ENCODE measurements around the gene ROBO2. TPM values are rescaled to one million over a fixed set of nuclear protein-coding genes. Genes with fewer than 3 reads are reported as not detected.

Gene ROBO2
- total RNA-seq, 1 experiment from 2014 or later = not detected

DNA sequence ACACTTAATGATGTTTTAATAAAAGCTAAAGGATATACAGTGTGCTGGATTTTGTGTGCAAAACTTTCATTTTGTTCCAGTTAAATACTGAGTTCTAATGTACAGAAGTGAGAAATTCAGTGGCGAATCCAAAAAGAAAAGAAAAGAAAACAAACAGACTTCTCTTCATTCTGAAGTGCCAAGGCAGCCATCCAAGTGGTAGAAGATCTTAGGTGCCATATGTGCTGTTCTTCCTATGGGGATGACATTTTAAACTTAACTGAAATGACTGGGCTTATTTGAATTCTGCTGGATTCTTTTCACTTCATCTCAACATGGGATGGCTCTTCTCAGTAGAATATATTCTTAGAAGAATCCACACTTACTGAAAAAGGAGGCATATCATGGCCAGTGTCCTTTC, 416.5 kb downstream of the ROBO2 start (continued):
- TF ChIP-seq, protein P1, sequence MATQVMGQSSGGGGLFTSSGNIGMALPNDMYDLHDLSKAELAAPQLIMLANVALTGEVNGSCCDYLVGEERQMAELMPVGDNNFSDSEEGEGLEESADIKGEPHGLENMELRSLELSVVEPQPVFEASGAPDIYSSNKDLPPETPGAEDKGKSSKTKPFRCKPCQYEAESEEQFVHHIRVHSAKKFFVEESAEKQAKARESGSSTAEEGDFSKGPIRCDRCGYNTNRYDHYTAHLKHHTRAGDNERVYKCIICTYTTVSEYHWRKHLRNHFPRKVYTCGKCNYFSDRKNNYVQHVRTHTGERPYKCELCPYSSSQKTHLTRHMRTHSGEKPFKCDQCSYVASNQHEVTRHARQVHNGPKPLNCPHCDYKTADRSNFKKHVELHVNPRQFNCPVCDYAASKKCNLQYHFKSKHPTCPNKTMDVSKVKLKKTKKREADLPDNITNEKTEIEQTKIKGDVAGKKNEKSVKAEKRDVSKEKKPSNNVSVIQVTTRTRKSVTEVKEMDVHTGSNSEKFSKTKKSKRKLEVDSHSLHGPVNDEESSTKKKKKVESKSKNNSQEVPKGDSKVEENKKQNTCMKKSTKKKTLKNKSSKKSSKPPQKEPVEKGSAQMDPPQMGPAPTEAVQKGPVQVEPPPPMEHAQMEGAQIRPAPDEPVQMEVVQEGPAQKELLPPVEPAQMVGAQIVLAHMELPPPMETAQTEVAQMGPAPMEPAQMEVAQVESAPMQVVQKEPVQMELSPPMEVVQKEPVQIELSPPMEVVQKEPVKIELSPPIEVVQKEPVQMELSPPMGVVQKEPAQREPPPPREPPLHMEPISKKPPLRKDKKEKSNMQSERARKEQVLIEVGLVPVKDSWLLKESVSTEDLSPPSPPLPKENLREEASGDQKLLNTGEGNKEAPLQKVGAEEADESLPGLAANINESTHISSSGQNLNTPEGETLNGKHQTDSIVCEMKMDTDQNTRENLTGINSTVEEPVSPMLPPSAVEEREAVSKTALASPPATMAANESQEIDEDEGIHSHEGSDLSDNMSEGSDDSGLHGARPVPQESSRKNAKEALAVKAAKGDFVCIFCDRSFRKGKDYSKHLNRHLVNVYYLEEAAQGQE (IDR thresholded peaks at IDR 0.05; ENCODE audit: low read depth) = no peak
- TF ChIP-seq, protein P2, sequence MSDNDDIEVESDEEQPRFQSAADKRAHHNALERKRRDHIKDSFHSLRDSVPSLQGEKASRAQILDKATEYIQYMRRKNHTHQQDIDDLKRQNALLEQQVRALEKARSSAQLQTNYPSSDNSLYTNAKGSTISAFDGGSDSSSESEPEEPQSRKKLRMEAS (IDR thresholded peaks at IDR 0.05) = no peak
- TF ChIP-seq FOSL1 (IDR thresholded peaks at IDR 0.05; ENCODE audit: low read depth) = no peak
- TF ChIP-seq JUND (IDR thresholded peaks at IDR 0.05) = no peak
- no peak for TF ChIP-seq CBX3 (IDR thresholded peaks at IDR 0.05; ENCODE audit: low read depth)
- no peak for TF ChIP-seq SIN3A (IDR thresholded peaks at IDR 0.05; ENCODE audit: low read depth)

DNA sequence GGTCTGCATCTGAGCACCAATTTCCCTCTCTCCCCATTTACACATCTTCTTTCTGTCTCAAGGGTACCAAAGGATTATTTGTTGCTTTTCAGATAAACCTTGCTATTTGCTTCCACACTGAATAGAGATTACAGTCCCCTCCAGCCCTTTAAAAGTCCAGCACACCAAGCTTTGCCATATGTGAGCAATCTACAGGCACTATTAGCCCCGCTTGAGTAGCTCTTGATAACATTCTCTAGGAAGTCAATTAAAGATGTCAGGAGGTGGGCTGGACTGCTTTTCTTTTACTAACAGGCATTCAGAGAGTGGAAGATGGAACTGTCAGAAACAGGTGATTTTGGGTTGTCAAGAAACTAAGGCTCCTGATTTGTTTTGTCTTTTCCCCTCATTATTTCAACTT, 417.0 kb downstream of the ROBO2 start:
- RAD21 ChIA-PET (ENCODE audit: low non-redundant PET in 1 of 2, low total read pairs in 2 of 2, uncharacterized antibody in 2 of 2, unreplicated experiment in 2 of 2) = no interaction called here
- BruUV-seq (replicated peaks) = no TSS peak

More for the DNA sequence above, 417.0 kb downstream of the ROBO2 start:
- H3K36me3 ChIP-seq (ENCODE audit: control insufficient read depth in 1 of 2, insufficient read depth in 2 of 2, low read length in 2 of 2) = no peaks in the 10 kb centered on the region
- H4K20me1 ChIP-seq (ENCODE audit: insufficient read depth) = no peaks in the 10 kb centered on the region
- no peak for ATAC-seq
- H3K4me3 ChIP-seq (replicated peaks in 1 of 2; ENCODE audit: low read depth in 1 of 2, low read length in 2 of 2) = no peak overlapping the region
- H3K9me3 ChIP-seq (ENCODE audit: control insufficient read depth in 1 of 2, insufficient read depth in 1 of 2, low read depth in 1 of 2, low read length in 2 of 2) = peaks cover 19 to 32% of the 10 kb centered on the region in 2 experiments; a peak in 2 of 4 replicates
- no peaks in the 10 kb centered on the region for H3K79me2 ChIP-seq (ENCODE audit: insufficient read depth, low read length)
- no peaks in the 10 kb centered on the region for H3K27me3 ChIP-seq (ENCODE audit: insufficient read depth, low read length)
- TF ChIP-seq POLR2AphosphoS5 (IDR thresholded peaks at IDR 0.05; ENCODE audit: low read depth, low read length) = no peak
- TF ChIP-seq SIN3A (IDR thresholded peaks at IDR 0.05; ENCODE audit: low read depth) = no peak
- TF ChIP-seq EGR1 (IDR thresholded peaks at IDR 0.05; ENCODE audit: low read depth) = no peak
- TF ChIP-seq ZNF274 (IDR thresholded peaks at IDR 0.05; ENCODE audit: low read depth, low read length) = no peak
- TF ChIP-seq FOSL1 (IDR thresholded peaks at IDR 0.05; ENCODE audit: low read depth) = no peak
- TF ChIP-seq, protein P3, sequence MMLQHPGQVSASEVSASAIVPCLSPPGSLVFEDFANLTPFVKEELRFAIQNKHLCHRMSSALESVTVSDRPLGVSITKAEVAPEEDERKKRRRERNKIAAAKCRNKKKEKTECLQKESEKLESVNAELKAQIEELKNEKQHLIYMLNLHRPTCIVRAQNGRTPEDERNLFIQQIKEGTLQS (IDR thresholded peaks at IDR 0.05) = no peak
- no peak for TF ChIP-seq RAD21 (IDR thresholded peaks at IDR 0.05; ENCODE audit: low read depth)
- TF ChIP-seq CEBPB (IDR thresholded peaks at IDR 0.05; ENCODE audit: low read depth) = no peak
- TF ChIP-seq JUND (IDR thresholded peaks at IDR 0.05) = no peak
- TF ChIP-seq SRF (IDR thresholded peaks at IDR 0.05; ENCODE audit: low read depth) = no peak
- TF ChIP-seq TCF7L2 (IDR thresholded peaks at IDR 0.05; ENCODE audit: borderline replicate concordance, extremely low read depth, insufficient read depth, insufficient read length) = no peak
- TF ChIP-seq CBX3 (IDR thresholded peaks at IDR 0.05; ENCODE audit: low read depth) = no peak
- TF ChIP-seq, protein P4, sequence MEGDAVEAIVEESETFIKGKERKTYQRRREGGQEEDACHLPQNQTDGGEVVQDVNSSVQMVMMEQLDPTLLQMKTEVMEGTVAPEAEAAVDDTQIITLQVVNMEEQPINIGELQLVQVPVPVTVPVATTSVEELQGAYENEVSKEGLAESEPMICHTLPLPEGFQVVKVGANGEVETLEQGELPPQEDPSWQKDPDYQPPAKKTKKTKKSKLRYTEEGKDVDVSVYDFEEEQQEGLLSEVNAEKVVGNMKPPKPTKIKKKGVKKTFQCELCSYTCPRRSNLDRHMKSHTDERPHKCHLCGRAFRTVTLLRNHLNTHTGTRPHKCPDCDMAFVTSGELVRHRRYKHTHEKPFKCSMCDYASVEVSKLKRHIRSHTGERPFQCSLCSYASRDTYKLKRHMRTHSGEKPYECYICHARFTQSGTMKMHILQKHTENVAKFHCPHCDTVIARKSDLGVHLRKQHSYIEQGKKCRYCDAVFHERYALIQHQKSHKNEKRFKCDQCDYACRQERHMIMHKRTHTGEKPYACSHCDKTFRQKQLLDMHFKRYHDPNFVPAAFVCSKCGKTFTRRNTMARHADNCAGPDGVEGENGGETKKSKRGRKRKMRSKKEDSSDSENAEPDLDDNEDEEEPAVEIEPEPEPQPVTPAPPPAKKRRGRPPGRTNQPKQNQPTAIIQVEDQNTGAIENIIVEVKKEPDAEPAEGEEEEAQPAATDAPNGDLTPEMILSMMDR (IDR thresholded peaks at IDR 0.05 in 2 of 3, conservative IDR thresholded peaks at IDR 0.05 in 1 of 3; ENCODE audit: borderline replicate concordance in 1 of 3, insufficient read depth in 1 of 3, low read depth in 2 of 3, low read length in 2 of 3) = no peak
- no peak for TF ChIP-seq EZH2 (IDR thresholded peaks at IDR 0.05)
- no peak for TF ChIP-seq EZH2phosphoT487 (IDR thresholded peaks at IDR 0.05; ENCODE audit: borderline replicate concordance)
- TF ChIP-seq, protein P1 (IDR thresholded peaks at IDR 0.05; ENCODE audit: low read depth) = no peak
- H3K4me2 ChIP-seq (ENCODE audit: low read length) = no peak overlapping the region
- H3K9me2 ChIP-seq (ENCODE audit: insufficient read depth) = no peaks in the 10 kb centered on the region
- ChIA-PET CTCF (no interaction called here), POLR2A (no interaction called here)
- intact Hi-C loops (cut with micrococcal nuclease) = no loop called here
- no peak overlapping the region for H2AFZ ChIP-seq (ENCODE audit: low read depth, low read length, poor library complexity, severe bottlenecking)
- DNase-seq (ENCODE audit: low read depth, low spot score) = no peak
- H3K9ac ChIP-seq (ENCODE audit: low read length) = no peak overlapping the region
- no peaks in the 10 kb centered on the region for H3K4me1 ChIP-seq (ENCODE audit: control insufficient read depth in 1 of 2, insufficient read depth in 2 of 2, low read length in 2 of 2)
- no peak overlapping the region for H3K27ac ChIP-seq (ENCODE audit: low read depth, low read length)

Data from HCT116 (cell line).